Pancreas (tissue), 10 donors: ENCODE data around the gene RARRES1. TPM values are rescaled to one million over a fixed set of nuclear protein-coding genes. Genes with fewer than 3 reads are reported as not detected.
A peak's percentile ranks its signal among the peaks of the same experiment; 100 is the strongest.

Source experiments
- ATAC-seq, 4 donors: fragments of 200-7000 bp; cut with Tn5 transposase; one replicate each; pipeline versions ENCODE4 v1.8.0 to v1.9.1; 2020; ENCODE audit warnings: mild to moderate bottlenecking in 4 of 4, moderate library complexity in 4 of 4
- DNase-seq, 6 donors: peaks; one replicate each; pipeline ENCODE4 v3.0.0-alpha.2; 2020
- FAIRE-seq: peaks from 2 replicates; lab custom pipeline; 2012; peaks lifted over from hg19 to GRCh38; lab: Jason Lieb, UNC
- H3K27ac ChIP-seq, 4 donors: fragments of 200-600 bp; sonication (generic); 1 replicate in 3 of 4; 2 replicates in 1 of 4; pipeline versions ENCODE4 v1.5.0 to v1.8.0; 2020
- H3K27me3 ChIP-seq, 4 donors: fragments of 200-600 bp; one replicate each; pipeline ENCODE4 v1.8.0; 2021
- H3K36me3 ChIP-seq, 3 donors: fragments of 200-600 bp; sonication (generic) in 1 of 3; one replicate each; pipeline versions ENCODE4 v1.5.0 to v1.8.0; 2020 to 2021
- H3K4me1 ChIP-seq, 3 donors: fragments of 200-600 bp; one replicate each; pipeline ENCODE4 v1.8.0; 2021
- H3K4me3 ChIP-seq, 4 donors: fragments of 200-600 bp; sonication (generic) in 2 of 4; one replicate each; pipeline versions ENCODE4 v1.5.0 to v1.8.0; 2020 to 2021
- H3K9me3 ChIP-seq, 4 donors: fragments of 200-600 bp; one replicate each; pipeline ENCODE4 v1.8.0; 2021
- CTCF ChIP-seq, 4 donors: fragments of 200-600 bp; sonication (generic) in 3 of 4; IDR thresholded peaks; one replicate each; pipeline versions ENCODE4 v1.5.0 to v1.8.0; 2021; ENCODE audit warnings: antibody characterized with exemption in 4 of 4
- WGBS, 2 donors: extraction: QIAGEN DNeasy Blood & Tissue Kit; methylation state at CpG; one replicate each; pipeline ENCODE4 v1.1.7; 2013; 5-methylcytosine and 5-hydroxymethylcytosine counted together
- intact Hi-C, 3 donors: fragments of 100-400 bp; cut with DNase I; formaldehyde crosslinking; loops; one replicate each; pipeline versions ENCODE4 v1.11.1 to v1.14.2; 2022
- polyA plus RNA-seq, 2 donors: library from polyadenylated mRNA; stranded (reverse); fragments of 200-250 nt; gene quantifications; one replicate each; pipeline ENCODE4 v1.2.3, GENCODE V29; 2013
- total RNA-seq, 6 donors: library from RNA; stranded (reverse); fragmentation: NEBNext Ultra II Directional in 4 of 6; extraction: Animal tissue kit (Norgen Biotek cat#: 25700) in 4 of 6; gene quantifications; one replicate each; pipeline versions ENCODE4 v1.2.1 to v1.2.4, GENCODE V29; 2021 to 2023
- donor health status: healthy with polysubstance abuse.
- donor health status: DM: no; HTN: no; CAD: no; lungs with moderate emphysema.
- donor health status: DM: no; HTN: no; CAD: no.
- donor health status: control.
- donor health status: control.
- donor health status: Bipolar disorder and iron deficiency.
- donor health status: DM: yes; HTN: yes; CAD: no.
- donor health status: DM: no; HTN: no; CAD: no.
- donor health status: DM: no; HTN: no; CAD: no.
- donor health status: DM: yes; HTN: yes; CAD: no.

The RARRES1 gene
- total and polyA plus RNA-seq, 8 donors, result 0.79 to 48.3 (median 3.9) TPM

DNA sequence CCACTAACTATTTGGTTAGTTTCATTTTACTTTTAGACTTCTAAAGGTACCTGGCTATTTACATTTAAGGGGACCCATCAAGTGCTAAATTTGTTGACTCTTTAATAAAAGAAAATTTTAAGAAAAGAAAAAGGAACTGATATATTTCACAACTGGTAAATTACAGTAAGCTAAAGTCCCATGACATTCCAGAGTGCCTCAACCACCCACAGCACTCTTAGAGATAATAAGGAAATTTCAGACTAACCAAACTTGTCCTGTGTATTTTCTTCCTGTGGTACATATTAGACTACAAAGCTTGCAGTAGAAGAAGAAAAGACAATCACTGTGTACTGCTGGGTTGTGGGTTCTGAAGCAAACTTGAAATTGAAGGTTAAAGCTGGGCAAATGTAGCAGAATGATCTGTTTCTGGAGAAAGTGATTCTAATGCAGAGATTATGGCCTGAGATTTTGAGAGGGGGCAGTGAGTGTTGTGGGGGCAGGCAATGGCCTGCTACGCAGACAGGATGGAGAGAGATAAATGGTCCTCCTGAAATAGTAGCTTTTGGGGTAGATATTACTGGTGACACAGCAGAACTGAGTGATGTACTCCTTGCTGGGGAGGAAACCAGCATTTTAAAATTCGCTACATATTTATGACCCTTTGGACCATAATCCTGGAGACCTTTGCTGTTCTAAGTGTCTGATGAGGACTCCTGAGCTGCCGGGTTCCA lies 45.1 kb upstream of the RARRES1 start:
- DNase-seq (no peak), ATAC-seq (peak in 2 of 4 donors; percentile 44 to 52), FAIRE-seq (no peak)
- Histone ChIP-seq H3K4me1 (no peaks in the 10 kb centered on the region), H3K4me3 (no peak overlapping the region), H3K27me3 (no peaks in the 10 kb centered on the region), H3K9me3 (no peaks in the 10 kb centered on the region), H3K27ac (no peak overlapping the region), H3K36me3 (no peaks in the 10 kb centered on the region)
- no peak for TF ChIP-seq CTCF (IDR thresholded peaks at IDR 0.05)
- WGBS, 2 donors, result 73 to 80% methylated on average over 3 of the region's 3 CpGs
- intact Hi-C loops, result no loop called here

- H3K27ac ChIP-seq, result no peak overlapping the region
- TF ChIP-seq CTCF (IDR thresholded peaks at IDR 0.05), result no peak
- no peaks in the 10 kb centered on the region for H3K9me3 ChIP-seq
- intact Hi-C loops, result no loop called here
- no peak overlapping the region for H3K4me3 ChIP-seq
- ATAC-seq (no peak), DNase-seq (no peak), FAIRE-seq (no peak)
- 79 to 87% methylated on average over 7 of the region's 7 CpGs for WGBS, 2 donors
- no peaks in the 10 kb centered on the region for H3K27me3 ChIP-seq
- H3K36me3 ChIP-seq, result no peaks in the 10 kb centered on the region
- H3K4me1 ChIP-seq, result no peaks in the 10 kb centered on the region
These were observed 44.3 kb upstream of the RARRES1 start for GRCh38 chr3:158776531-158776930.

DNA sequence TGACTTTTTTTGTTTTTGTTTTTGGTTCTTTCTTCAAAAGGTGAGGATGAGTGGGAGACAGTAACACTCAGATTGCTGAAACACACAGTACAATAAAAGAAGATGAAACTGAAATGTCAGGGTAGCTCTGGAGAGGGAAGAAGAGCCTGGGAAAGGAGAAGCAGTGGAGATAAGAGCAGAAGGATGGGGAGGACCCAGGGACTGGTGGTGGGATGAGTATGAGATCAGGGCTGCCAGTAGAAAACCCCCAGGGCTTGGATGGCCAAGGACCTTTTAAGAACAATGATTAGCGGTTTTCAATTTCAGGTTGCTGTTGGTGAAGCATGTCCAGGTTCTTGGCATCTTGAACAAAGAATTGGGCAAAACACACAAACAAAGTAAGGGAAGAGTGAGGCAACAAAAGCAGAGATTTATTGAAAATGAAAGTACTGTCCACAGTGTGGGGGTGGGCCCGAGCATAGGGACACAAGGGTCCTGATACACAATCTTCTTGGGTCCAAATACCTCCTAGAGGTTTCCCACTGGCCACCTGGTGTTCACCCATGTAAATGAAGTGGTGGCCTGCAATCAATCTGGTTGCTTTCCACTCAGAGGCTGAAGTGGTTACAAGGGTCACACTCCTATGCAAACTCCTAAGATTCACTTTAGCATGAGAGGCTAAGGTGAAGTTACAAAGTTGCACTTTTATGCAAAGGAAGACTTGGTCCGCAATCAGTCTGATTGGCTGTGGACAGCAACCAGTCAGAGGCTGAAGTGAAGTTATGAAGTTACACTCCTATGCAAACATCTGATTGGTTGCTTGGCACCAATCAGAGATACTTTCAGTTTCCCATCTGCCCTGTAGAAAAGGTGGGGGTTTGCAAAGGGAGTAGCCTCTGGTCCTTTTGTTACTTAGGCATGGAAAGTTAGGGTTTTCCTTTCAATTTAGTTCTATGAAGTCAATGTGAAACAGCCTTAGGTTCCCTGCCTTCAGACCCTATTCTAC lies 43.5 kb upstream of the RARRES1 start:
- no peak for FAIRE-seq

GRCh38 chr3:158774965-158775364 lies 42.7 kb upstream of the RARRES1 start:
- TF ChIP-seq CTCF (IDR thresholded peaks at IDR 0.05), result no peak
- no peaks in the 10 kb centered on the region for H3K9me3 ChIP-seq
- H3K27me3 ChIP-seq, result no peaks in the 10 kb centered on the region
- DNase-seq (no peak), ATAC-seq (peak in 1 of 4 donors; percentile 36), FAIRE-seq (no peak)
- H3K27ac ChIP-seq, result no peak overlapping the region
- no peaks in the 10 kb centered on the region for H3K4me1 ChIP-seq
- no peaks in the 10 kb centered on the region for H3K36me3 ChIP-seq
- no peak overlapping the region for H3K4me3 ChIP-seq
- 77 to 78% methylated on average over 2 of the region's 2 CpGs for WGBS, 2 donors
- intact Hi-C loops, result no loop called here

More for the DNA sequence above, 43.5 kb upstream of the RARRES1 start:
- Histone ChIP-seq H3K27ac (no peak overlapping the region), H3K4me3 (no peak overlapping the region), H3K36me3 (no peaks in the 10 kb centered on the region), H3K9me3 (no peaks in the 10 kb centered on the region), H3K4me1 (no peaks in the 10 kb centered on the region), H3K27me3 (no peaks in the 10 kb centered on the region)
- ATAC-seq (no peak), DNase-seq (no peak)
- intact Hi-C loops, result no loop called here
- no peak for TF ChIP-seq CTCF (IDR thresholded peaks at IDR 0.05)
- 83 to 92% methylated on average over 3 of the region's 3 CpGs for WGBS, 2 donors
